HG03565 (cell line): ENCODE data around the gene PLCB4.

Experiments
- ATAC-seq: cut with Tn5 transposase; IDR thresholded peaks from one replicate; pipeline ENCODE4 v1.9.1; 2021; ENCODE audit warnings: mild to moderate bottlenecking, moderate library complexity; ENCODE audit not compliant: unreplicated experiment

Gene PLCB4

DNA sequence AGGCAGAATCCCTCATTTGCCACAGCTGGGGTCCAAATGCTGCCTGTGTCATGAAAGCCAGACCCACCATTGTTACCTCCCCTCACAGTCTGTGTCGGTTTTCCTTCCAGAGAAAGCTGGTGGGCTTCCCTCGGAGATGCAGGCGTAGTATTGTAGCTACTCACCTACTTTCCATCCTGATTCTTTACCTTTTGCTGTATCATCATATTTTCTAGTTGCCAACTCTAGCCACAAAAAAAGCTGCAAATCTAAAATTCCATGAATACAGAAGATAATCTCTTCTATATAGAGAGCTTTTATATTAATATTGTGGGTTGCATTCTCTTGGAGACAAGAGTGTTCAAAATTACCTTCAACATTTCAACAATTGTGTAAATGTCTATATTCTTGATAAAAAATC is 347.5 kb downstream of the PLCB4 start:
- ATAC-seq: no peak

DNA sequence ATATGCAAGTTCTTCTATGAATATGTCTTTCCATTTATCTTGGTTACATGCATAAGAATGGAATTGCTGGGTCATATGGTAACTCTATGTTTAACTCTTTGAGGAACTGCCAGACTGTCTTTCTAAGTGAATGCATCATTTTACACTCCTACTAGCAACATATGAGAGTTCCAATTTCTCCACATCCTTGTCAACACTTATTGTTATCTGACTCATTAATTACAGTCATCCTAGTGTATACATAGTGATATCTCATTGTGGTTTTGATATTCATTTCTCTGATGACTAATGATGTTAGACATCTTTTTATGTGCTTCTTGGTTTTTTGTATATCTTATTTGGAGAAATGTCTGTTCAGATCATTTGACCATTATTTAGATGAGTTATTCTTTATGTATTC is 348.8 kb downstream of the PLCB4 start:
- ATAC-seq: no peak

DNA sequence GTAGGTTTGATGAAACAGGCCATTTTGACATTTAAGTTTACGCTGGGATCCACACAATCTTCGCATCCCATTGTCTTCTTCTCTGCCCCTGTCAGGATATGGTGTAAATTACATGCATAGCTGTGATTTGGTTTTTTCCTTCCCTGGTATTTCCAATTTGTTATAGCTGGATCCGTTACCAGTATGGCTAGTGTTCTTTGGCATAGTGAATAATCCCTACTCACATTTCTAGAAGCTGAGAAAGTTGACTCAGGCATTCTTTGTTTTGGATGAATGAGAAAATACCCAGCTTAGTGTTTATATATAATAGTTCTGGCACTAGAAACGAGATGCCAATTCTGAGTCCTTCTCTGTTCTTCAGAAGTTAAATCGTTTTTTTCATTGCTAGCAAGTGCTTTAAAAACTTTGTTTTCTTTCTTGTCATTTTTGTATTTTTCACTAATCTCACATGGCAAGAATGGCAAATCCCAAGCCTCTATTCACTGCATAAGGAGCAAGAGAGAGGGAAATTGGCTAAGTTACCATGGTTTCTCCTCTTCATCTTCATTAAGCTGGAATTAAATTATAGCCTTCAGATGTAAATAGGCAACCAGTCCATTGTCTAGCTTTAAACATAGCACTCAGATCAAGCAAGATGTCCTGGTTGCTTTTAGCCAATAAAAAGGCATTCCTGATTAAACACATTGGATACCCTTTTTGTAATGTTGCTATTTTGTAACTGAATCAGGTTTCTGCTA is 353.6 kb downstream of the PLCB4 start:
- ATAC-seq: no peak

DNA sequence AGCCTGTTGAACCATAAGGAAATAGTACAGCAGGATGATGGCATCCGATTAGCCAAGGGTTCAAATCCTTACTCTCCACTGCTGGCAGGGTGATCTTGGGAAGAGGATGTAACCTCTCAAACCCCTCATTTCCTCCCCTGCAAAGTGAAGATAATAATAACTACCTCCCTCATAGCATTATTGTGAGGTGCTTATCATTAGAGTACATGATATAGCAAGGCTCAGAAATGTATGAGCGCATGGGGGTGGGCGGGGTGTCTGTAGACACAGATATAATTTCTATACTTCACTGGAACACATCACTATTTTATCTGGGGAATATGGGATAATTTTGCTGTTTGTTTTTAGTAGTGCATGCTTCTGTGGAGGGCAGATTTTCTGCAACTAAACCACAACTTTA is 355.7 kb downstream of the PLCB4 start:
- no peak for ATAC-seq

DNA sequence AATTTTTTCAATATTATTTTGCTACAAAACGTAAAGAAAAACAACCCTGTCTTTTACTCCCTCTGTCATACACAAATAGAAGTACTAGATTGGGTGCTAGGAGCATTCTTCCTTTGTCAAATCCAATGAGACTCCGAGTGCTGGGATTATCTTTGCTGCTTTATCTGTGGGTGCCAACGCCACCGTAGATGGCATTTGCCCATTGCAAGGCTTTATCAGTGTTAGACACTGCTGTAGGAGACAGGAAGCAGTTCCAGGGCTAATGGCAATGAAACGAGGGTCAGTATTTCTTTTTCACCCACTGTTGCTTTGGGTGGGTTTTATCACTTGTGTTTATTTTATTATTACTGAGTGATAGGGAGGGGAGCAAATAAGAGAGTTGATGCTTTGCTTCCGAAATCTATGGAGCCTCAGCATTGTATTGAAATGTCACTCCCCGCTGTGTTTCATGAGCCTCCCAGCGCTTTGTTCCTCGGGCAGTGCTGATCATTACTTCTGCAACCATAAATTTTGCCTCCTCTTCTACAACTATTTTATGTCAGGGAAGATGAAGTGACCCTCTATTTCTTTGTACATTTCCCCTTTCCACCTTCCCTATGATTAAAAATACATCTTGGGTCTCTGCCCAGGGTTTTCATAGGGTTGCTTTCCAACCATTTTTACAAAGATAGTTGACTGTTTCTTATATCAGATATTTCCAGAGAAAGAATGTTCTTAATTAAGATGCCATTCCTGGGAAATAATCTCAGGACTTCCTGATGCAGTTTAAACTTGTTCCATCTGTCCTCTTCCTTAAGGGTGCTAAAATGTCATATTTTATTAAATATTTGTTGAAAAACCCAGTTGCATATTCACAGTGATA is 358.8 kb downstream of the PLCB4 start:
- ATAC-seq: no peak

DNA sequence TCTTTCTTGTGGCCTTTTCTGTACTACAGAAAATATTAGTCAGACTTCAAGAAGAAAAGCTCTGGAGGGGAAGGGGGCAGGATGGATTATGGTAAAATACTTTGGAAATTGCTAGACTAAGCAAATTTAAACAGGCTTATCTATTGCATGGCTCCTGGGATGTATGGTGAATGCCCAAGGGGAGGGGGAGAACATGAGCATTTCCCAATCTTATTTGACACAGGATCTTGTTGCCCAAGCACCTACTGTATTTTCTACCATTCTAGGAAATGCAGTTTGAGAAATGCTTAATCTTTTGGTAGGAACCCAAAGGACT is 359.4 kb downstream of the PLCB4 start:
- ATAC-seq: no peak

DNA sequence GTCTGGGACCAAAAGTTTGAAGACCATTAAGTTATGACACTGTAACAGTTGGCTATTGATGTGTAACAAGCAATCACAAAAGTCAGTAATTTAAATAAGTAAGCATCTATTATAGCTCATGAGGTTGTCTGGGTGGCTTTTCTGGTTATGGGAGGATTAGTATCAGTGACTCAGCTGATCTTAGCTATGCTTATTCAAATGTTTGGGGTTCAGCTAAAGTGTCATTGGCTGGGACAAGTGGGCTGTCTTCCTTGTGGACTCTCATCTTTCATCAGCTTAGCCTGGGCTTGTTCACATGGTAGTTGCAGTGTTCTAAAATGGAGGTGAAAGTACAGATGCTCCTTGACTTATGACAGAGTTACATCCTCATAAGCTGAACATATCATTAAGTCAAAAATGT is 370.9 kb downstream of the PLCB4 start:
- no peak for ATAC-seq

DNA sequence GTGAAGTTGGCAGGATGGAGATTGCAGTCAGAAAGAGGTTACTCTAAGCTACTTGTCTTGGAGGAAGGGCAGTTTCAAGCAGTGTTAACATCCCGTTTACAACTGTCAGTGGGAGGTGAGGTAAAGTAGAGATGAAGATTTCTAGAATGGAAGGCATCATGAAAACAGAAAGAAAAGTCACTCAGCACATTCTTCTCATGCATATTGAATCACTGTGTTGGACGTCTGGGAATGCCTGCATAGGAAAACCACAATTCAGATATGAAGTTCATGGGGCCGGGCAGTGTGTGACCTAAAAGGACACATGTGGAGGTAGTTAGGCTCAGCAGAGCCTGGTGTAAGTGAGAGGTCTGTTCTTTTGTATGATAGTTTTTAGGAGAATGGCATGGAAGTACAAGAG is 372.0 kb downstream of the PLCB4 start:
- ATAC-seq: no peak

DNA sequence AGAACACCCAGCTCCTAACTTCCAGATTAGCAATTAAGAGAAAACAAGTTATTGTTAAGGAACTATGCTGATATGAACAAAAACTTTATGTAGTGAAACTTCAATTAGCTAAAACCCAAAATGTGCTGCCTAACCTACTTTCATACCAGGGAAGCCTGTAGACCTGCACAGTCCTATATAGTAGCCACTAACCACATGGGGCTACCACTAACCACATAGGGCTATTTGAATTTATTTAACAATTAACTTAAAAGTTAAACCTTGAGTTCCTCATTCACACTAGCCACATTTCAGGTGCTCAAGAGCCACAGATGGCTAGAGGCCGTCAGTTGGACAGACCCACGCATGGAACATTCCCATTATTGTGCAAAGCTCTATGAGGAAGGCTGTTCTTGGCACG is 373.1 kb downstream of the PLCB4 start:
- ATAC-seq: no peak

DNA sequence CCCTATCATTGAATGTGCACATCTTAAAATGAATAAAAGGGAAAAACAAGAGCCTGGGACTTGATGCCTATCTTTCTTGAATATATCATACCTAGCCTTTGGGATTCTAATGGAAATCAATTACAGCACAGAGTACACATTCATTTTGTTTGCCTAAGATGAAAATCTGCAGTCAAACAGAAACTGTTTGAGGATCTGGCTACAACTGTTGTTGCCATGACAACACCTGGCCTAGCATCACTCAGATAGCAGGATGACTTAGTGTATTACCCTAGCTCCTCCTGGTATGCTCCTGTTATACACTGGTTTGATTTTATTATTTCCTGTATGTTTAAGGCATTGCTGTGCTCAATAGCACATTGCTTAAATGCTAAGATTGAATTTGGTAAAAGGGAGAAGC is 374.0 kb downstream of the PLCB4 start:
- peak; percentile 65 for ATAC-seq

DNA sequence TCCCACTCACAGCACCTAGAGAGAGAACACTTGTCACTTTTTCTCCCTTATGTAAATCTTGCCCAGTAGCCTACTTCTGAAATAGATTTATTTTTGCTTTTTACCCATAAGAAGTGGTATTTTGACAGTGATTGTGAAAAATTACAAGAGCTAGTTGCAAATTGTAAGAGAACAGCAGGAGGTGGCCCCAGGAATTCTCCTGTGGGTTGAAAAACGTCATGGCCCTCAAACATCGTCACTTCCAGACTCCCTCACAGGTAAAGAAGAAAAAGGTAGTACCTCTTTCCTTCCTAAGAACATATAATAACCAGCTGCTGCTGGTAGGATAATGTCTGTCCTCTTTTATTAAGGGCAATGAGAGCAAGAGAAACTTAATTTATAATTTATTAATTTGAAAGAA is 376.0 kb downstream of the PLCB4 start:
- no peak for ATAC-seq

DNA sequence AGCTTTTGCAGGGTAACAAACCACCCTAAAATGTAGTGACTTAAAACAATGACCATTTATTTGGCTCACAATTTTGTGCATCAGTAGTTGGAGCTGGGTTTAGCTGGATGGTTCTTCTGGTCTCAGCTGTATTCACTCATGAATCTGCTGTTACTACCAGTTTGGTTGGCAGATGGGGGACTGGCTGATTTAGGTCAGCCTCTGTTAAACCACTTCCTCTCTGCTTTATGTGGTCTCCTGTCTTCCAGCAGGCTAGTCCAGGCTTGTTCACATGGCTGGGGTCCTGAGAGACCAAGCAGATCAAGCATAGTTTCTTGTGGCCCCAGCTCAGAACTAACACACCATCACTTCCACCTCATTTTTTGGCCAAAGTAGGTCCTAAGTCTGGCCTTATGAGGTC is 378.3 kb downstream of the PLCB4 start:
- ATAC-seq: no peak

DNA sequence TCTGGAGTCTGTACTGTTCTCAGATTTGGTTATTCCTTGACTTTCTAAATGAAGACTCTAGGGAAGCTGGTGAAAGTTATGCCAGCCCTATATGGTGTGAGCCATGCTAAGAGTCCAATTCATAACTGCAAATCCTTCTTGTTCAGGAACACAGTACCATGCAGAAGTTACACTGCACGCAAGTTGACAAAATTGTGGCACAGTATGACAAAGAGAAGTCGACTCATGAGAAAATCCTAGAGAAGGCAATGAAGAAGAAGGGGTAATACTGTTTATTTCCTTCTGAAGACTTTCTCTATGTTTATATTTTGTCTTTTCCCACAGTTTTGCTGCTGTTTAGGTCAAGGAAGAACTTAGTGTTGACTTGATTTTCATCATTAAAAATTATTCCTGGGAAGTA is 384.3 kb downstream of the PLCB4 start:
- ATAC-seq: no peak

DNA sequence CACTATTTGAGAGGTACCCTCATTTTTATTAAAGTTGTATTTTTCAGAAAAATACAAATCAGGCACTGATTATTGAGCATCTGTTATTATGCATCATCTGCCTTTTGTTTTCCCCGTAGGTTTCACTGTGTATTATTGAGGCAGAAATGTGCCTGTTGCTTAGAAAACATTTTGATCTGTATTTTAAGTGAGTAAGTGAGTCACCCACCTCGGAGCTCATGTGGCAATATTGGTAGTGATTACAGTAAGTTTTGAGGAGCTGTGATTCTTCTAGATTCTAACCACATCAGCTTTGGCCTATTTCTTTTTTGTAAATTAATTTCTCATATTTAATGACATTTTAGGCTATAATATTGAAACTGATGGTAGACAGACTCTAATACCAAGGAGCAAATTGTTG is 385.9 kb downstream of the PLCB4 start:
- ATAC-seq: no peak

DNA sequence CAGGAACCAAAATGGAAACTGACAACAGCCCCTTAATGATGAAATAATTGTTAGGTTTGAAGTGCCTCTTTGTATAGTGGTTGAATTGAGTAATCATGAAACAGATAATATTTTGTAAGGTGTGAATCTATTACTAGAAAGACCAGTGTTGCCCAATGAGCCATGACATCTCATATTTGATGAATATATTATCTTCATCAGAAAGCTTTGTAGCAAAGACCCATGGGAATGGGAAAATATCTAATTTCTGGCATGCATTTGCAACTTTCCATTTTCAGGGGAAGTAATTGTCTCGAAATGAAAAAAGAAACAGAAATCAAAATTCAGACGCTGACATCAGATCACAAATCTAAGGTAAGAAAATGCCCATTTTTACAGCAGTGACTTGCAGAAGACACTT is 388.2 kb downstream of the PLCB4 start:
- ATAC-seq: no peak

DNA sequence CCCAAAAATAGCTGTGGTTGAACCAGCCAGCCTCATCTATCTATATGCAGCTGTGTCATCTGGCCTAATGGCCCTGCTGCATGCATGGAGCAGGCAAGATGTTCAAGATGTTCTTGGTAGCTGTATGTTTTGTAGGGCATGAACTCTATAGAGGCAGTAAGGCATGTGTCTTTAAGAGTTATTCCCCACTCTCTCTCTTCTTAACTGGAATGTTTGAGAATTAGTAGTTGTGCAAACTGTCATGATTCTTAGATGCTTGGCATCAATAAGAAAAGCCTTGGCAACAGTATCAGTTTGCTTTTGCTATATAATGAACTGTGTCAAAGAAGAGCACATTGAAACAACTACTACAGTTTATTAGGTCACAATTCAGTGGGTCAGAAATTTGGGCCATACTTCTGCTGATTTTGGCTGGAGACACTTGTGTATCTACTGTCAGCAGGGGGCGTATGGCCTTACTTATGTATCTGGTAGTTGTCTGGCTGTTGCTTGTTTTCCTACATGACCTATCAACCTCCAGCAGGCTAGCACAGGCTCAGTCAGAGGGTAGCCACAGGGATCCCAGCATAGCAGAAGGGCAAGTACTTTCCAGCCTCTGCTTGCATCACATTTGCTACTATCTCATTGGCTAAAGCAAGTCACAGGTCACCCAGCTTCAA is 389.4 kb downstream of the PLCB4 start:
- ATAC-seq: no peak

DNA sequence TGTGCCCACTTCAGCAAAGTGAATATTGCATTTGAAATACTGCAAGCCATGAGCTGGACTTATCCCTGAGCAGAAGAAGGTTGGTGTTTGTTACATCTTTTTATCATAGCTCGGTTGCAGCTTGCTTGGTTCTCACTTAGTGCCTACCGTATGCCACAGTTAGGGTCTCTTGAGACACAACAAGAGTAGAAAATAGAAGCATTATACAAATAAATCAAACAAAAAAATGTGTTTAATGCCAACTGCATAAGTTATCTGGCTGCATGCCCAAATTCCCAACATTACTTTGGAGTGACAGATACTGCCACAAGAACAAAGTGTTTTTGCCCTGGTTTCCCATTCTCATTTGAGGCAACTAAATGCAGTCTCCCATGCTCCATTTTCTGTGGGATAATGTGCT is 391.6 kb downstream of the PLCB4 start:
- no peak for ATAC-seq

DNA sequence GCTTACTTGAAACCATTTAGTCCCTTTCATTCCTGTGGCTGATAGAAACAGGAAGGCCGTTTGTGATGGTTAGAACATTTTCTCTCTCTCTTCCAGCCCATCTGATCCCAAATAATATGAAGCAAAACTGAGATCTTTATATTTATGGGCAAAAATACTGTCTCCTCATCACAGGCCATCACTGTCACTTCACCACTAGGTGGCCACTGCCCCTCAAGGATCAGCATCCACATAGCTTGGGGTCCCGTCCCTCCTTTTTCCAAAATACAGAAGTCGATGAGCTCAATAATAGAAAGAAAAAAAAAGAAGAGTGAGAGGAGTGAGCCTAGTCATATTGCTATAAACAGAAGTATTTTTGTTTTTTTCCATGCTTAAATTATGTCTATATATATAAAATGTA is 399.1 kb downstream of the PLCB4 start:
- no peak for ATAC-seq

DNA sequence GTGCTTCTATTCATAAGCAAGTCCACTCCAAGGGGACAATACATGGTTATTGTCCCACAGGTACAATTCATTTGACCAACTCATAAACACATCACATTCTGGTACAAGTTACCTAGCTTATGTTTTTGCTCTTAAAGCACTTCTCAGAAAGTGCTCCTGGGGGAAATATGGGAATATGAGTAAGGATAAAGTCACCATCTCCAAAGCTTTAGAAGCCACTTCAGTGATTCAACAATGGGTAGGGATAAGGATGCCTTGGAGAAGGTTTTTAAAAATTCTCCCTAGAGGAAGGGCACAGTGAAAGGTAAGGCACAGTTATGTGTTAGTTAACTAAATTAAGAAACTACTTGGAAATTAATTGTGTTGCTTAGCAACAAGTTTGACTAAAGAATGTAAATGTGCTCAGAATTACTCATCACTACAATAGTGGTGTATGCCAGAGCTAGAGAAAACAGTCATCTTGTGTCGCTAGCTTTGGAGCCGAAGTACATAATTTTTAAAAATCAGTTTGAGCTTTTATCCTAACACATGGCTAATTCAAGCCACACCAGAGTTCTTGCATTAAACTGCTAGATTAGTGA is 406.0 kb downstream of the PLCB4 start:
- ATAC-seq: no peak

DNA sequence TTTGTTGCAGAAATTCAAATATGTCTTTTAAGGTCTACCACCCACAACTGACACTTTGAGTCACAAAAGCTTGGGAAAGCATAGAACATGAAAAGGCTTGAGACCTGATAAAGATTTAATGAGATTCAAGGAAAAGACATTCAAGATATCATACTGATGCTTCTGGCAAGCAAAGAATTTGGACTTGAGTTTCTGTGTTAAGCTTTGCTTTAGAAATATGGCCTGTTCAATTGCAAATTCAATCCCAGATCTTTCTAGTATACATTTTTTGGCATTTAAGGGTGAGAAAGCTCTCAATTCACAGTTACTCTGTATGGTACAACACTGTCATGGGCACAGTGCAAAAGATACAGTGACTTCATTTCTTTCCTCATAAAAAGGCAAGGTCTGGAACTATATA is 406.6 kb downstream of the PLCB4 start:
- no peak for ATAC-seq

DNA sequence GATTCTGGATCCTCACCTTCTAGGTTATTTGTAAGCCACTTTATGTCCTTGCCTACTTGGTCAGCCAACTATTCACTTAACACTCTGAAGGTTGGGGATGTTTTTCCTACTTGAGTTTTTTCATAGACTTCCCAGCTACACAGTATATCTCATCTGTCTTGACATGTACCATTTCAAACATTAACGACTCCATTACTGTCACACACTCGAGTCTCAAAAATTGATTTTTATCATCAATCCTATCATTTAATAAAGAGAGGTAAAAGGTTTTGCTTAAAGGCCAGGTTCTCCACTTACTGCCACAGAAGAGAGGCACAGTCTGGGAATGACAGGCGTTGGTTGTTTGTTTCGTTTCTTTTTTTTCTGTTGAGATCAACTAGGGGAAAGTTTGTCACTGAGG is 407.3 kb downstream of the PLCB4 start:
- no peak for ATAC-seq

DNA sequence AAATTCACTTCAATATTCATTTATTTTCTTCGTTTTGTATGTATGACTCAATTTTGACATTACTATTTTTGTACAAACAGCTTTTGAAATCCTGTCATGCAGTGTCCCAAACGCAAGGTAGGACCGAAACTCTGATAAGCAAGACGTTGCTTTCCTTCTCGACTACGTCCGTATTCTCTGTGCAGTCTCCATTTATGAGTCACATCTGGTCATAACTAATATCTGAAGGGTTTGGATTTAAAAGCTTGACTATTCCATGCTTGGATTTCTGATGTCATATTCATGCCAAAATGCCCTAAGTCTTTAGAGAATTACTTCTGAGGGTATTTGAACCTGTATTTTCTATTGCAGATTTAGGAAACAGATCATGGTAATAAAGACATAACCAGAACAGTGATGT is 407.8 kb downstream of the PLCB4 start:
- ATAC-seq: no peak
